Left renal pelvis (tissue), 4 donors: ENCODE measurements around the gene SBF2. TPM values are rescaled to one million over a fixed set of nuclear protein-coding genes. Genes with fewer than 3 reads are reported as not detected.
"Not testable (repeated sequence)": the region's sequence is repeated elsewhere in the genome, so short reads cannot be mapped to it uniquely, and the experiment has no call there.

ENCODE experiments used
- DNase-seq, 4 donors: peaks; one replicate each; pipeline ENCODE4 v3.0.0-alpha.2; 2013; ENCODE audit warnings: low read depth in 4 of 4, low spot score in 3 of 4
- polyA plus RNA-seq, 4 donors: library from polyadenylated mRNA; unstranded; fragments of 120-200 nt; gene quantifications; one replicate each; pipeline ENCODE4 v1.2.1, GENCODE V29; 2013; ENCODE audit not compliant: insufficient read length in 4 of 4

SBF2 gene
- polyA plus RNA-seq, 4 donors = 43.2 to 51.3 (median 49.2) TPM

- no peak for DNase-seq
Measured at GRCh38 chr11:10125522-10126133, 168.4 kb downstream of the SBF2 start.

DNA sequence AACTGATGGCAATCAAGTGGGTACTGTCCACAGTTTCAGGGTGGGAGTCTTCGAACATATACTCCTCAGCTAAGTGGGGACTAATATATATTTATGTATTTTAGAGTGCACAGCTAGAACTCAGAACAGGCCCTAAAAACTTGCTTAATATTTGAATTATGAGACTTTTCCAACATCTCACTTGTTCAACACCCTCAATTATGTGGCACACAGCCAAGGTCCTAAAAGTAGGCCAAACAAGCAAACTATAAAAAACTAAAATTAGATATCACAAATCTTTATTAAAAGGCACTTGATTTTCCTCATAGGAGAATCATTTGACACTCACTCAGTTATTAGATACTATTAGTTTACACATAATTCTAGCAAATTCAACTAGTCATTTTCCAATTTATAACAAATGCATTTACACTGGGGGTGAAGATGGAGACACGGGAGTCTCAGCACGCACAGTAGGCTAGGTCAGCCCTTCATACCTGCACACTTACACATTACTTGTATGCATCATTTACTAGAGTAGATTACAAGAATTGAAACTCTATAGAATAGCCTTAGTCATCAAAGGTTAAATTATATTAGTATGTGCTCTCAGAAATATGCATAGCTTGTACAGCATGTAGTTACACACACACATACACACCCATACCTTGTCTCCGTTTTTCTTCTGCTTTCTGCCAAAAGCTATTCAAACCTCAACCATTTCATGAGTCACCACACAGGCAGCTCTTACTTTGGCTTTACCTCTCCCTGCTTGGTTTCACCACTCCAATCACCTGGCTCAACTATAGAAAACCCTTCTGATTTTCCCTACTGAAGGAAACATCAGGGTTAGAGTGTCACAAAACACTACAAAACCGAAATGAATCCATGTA lies 171.5 kb downstream of the SBF2 start:
- DNase-seq = no peak

DNA sequence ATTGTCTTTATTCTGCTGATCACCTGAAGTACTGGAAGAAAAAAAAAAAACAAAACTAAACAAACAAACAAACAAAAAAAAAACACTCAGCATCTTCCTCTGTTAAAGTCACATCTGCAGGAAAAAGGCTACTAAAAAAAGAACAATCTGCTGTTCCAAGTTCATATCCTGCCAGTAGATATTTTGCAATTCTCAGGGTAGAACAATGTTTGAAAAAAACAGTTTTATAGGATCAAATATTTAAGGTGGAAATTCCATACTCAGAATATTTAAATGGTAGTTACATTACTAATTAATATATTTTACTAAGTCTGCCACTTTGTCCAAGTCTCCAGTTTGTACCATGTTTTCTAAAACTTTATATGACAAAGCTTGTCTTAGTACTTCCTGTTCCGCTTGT lies 175.2 kb downstream of the SBF2 start:
- no peak for DNase-seq

GRCh38 chr11:10117709-10118351 lies 176.2 kb downstream of the SBF2 start:
- no peak for DNase-seq

GRCh38 chr11:10116588-10116987 lies 177.4 kb downstream of the SBF2 start:
- no peak for DNase-seq

DNA sequence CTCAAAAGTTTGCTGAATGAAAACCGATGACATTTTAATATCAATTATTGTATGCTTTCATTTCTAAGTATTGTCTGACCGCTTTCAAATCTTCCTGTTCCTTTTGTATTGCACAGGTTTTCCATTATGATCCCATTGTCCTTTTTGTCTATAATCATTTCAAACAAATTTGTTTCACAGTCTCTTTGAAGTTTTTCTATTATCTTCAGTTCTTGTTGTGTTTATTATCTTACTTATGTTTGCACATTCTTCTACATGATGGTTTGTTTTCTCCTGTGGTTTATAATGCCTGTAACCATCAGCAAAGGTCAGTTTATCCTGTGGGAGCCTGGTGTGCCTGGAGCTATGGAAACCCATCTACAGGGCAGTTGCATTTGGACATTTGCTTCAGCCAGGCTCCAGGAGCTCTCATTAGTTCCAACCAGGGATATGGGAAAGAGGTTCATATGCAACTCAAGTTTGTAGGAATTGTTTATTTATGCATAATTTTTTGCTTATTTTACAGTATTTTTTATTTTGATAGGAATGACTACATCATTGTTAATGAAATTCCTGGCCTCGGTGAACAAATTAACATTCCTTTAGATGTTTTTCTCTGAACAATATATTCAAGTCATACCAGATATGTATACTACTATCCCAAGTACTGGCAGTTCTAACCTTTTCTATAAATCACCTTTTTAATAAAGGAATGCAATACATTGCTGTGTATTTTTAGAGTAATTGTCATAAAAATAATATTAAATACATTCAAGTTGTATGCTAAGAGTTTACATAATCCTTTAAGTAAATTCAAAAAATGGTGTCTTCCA lies 179.2 kb downstream of the SBF2 start:
- DNase-seq = no peak

DNA sequence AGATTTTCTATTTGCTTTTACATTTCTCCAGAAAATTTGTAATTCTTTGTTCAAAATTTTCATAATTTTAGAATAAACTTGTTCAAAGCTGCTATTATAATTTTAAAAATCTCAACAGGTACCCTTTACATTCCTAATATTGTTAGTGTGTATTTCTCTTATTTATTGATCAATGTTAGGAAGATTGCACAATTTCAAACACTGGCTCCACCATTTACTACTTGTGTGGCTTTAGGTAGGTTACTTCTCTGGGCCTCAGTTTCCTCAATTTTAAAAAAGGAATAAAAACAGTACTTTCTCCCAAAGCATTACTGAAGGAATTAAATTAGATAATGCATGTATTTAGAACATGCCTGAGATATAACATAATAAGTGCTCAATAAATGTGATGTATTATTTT lies 180.2 kb downstream of the SBF2 start:
- no peak for DNase-seq

GRCh38 chr11:10109806-10110205 lies 184.2 kb downstream of the SBF2 start:
- DNase-seq = no peak

GRCh38 chr11:10108915-10109680 lies 184.9 kb downstream of the SBF2 start:
- peak; percentile 32 to 64 (median 44) for DNase-seq

DNA sequence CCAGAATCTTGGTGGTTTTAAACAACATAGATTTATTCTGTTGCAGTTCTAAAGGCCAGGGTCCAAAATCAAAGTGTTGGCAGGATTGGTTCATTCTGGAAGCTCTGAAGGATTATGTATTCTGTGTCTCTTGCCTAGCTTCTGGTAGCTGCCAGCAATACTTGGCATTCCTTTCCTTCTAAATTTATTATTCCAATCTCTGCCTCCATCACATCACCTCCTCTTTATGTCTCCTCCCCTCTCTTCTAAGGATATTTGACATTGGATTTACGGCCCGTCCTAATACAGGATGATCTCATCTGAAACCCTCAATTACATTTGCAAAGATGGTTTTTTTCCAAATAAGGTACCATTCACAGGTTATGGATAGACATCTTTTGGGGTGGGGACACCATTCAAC lies 186.5 kb downstream of the SBF2 start:
- no peak for DNase-seq

GRCh38 chr11:10097615-10098014 lies 196.4 kb downstream of the SBF2 start:
- DNase-seq = no peak

GRCh38 chr11:10096987-10097386 lies 197.0 kb downstream of the SBF2 start:
- no peak for DNase-seq

DNA sequence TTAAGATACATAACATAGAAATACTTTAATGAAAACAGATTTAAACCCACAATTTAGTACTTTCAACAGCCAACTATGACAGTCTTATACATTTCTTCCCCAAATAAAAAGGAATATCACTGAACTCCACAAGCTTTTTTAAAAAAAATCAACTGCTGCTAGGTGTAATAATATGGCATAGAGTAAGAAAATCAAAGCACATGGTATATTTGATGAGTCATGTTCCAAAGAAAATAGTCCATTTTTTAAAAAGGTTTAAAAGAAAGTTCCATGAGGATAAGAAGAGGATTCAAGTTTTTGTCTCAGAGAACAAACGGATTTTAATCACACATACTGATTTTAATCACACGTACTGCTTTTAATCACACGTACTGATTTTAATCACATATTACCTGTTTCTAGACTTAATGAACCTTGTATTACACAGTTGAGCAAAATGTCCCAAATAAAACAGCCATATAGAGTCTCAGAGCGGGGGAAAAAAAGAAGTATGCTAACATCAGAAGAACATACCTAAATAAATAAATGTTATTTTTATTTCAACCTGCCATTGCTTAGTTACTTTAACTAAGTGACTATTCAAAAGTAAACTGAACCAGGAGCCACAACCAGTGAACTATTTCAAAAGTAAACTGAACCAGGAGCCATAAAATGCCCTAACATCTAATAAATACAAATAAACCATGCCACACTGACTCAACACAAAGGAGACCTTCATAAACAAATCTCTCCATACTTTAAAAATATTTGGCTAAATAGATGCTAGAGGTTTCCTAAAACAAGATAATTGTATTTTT lies 198.4 kb downstream of the SBF2 start:
- no peak for DNase-seq

DNA sequence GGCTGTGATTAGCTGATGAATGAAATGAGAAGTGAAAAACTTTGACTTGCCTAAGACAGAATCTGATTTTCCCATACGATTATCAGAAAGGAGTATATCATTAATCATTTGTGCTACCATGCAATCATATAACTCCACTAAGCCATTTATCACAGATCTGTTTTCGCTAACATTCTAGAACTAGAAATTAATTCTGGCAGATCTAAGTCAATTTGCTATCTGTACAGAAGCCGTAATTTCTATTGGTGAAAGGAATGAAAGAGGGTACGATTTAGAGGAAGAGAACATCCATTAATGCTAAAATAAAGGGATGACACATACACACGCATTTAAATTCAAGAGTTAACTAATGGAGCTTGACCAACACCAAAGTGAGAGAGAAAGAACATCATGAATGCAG lies 201.6 kb downstream of the SBF2 start:
- no peak for DNase-seq

- no peak for DNase-seq
Measured at GRCh38 chr11:10091314-10092045, 202.5 kb downstream of the SBF2 start.

DNA sequence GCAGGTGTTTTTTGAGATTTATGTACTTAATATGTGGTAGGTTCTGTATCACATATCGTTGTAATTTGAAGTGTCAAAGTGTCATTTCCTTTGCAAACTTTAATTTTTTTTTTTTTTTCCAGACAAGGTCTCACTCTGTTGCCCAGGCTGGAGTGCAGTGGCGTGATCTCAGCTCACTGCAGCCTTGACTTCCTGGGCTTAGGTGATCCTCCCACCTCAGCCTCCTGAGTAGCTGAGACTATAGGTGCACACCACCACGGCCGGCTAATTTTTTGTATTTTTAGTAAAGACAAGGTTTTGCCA lies 206.1 kb downstream of the SBF2 start:
- DNase-seq = not testable (repeated sequence)

DNA sequence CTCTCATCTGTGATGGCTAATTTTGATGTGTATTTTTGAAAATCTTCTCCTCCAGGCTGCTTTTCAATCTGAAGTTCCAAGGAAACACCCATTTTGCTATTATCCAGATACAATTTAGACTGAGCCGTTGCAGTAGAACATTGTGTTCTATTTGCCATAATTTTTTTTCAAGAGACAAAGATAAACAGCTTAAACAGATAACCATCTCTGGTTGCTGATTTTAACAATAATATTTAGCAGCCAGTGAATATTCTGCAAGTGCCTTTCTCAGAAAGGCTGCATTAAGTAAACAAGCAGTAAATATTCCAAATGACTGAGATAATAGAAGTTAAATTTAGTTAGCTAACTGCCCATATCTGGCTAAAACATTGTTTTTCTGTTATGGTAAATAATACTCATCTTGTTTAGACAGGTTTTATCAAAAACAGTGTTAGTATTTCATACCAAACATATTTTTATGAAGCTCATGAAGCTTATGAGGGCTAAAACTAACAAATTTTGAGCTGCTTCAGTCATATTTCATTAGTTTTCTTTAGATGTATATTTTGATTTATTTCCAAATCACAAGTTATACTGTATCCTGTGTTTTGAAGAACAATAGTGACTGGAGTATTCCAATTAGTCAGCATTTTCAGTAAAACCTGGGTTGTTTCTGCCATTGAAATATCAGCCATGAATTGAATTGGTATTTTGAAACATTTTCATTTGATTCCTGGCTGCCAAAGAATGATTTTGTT lies 206.7 kb downstream of the SBF2 start:
- DNase-seq = no peak

- DNase-seq = peak in 1 of 4 donors; percentile 2
Measured at GRCh38 chr11:10080138-10080537, 213.9 kb downstream of the SBF2 start.
